Lower leg skin (tissue), 4 donors: ENCODE results near the gene CFAP52. TPM values are rescaled to one million over a fixed set of nuclear protein-coding genes. Genes with fewer than 3 reads are reported as not detected.
"Not testable (repeated sequence)": the region's sequence is repeated elsewhere in the genome, so short reads cannot be mapped to it uniquely, and the experiment has no call there.

ENCODE experiments used
- DNase-seq, 2 donors: peaks; one replicate each; pipeline ENCODE4 v3.0.0-alpha.2; 2019; ENCODE audit warnings: low spot score in 2 of 2
- H3K4me3 ChIP-seq: fragments of 200-600 bp; sonication (generic); 2 replicates; pipeline ENCODE4 v1.5.1; 2017; ENCODE audit warnings: mild to moderate bottlenecking, low read depth; ENCODE audit not compliant: poor library complexity, severe bottlenecking
- CTCF ChIP-seq, 3 donors: fragments of 450-650 bp; IDR thresholded peaks; one replicate each; pipeline ENCODE4 v1.5.1; 2016; ENCODE audit warnings: antibody characterized with exemption in 3 of 3, mild to moderate bottlenecking in 3 of 3, moderate library complexity in 2 of 3
- POLR2A ChIP-seq, 2 donors: fragments of 450-650 bp; IDR thresholded peaks; one replicate each; pipeline ENCODE4 v1.6.1; 2016 to 2017; ENCODE audit warnings: antibody characterized with exemption in 2 of 2, mild to moderate bottlenecking in 1 of 2, moderate library complexity in 1 of 2
- WGBS, 2 donors: methylation state at CpG; one replicate each; pipeline ENCODE4 v1.1.5; 2018; 5-methylcytosine and 5-hydroxymethylcytosine counted together
- intact Hi-C: fragments of 100-400 bp; cut with DNase I; formaldehyde crosslinking; loops from one replicate; pipeline ENCODE4 v1.15.0; 2023; ENCODE audit warnings: low total_unique reads
- total RNA-seq, 4 donors: library from RNA; depleted of rRNA; stranded (reverse); fragments of >200 nt; gene quantifications; one replicate each; pipeline ENCODE4 v1.1.0, GENCODE V29; 2016

CFAP52 gene
- total RNA-seq, 4 donors from 2014 or later, result 0.29 TPM; not detected in 3

- 51 to 60% methylated on average over 4 of the region's 4 CpGs for WGBS, 2 donors
- intact Hi-C loops, result no loop called here
- TF ChIP-seq POLR2A (IDR thresholded peaks at IDR 0.05) (no peak), CTCF (IDR thresholded peaks at IDR 0.05) (no peak)
- DNase-seq, result no peak
- no peak overlapping the region for H3K4me3 ChIP-seq
Measured at GRCh38 chr17:9658593-9659211, 82.3 kb downstream of the CFAP52 start.

GRCh38 chr17:9661027-9661426, 84.6 kb downstream of the CFAP52 start:
- DNase-seq, result no peak
- WGBS, 2 donors, result 94 to 96% methylated on average over 2 of the region's 2 CpGs
- no peak for TF ChIP-seq CTCF (IDR thresholded peaks at IDR 0.05)
- TF ChIP-seq POLR2A (IDR thresholded peaks at IDR 0.05), result no peak
- H3K4me3 ChIP-seq, result no peak overlapping the region
- intact Hi-C loops, result no loop called here

- DNase-seq, H3K4me3 ChIP-seq, intact Hi-C loops: not testable (repeated sequence)
- WGBS, 2 donors, result 94 to 98% methylated on average over 11 of the region's 11 CpGs
Measured at GRCh38 chr17:9663511-9663910, 87.1 kb downstream of the CFAP52 start.

- no peak for DNase-seq
- intact Hi-C loops, result no loop called here
- H3K4me3 ChIP-seq, result no peak overlapping the region
- 76 to 79% methylated on average over 5 of the region's 5 CpGs for WGBS, 2 donors
- TF ChIP-seq CTCF (IDR thresholded peaks at IDR 0.05), result no peak
- TF ChIP-seq POLR2A (IDR thresholded peaks at IDR 0.05), result no peak
Measured at GRCh38 chr17:9666461-9667050, 90.1 kb downstream of the CFAP52 start.

- intact Hi-C loops, result no loop called here
Measured at GRCh38 chr17:9668517-9668916, 92.1 kb downstream of the CFAP52 start.

More at GRCh38 chr17:9668517-9668916, 92.1 kb downstream of the CFAP52 start:
- H3K4me3 ChIP-seq, result no peak overlapping the region
- TF ChIP-seq POLR2A (IDR thresholded peaks at IDR 0.05), result no peak
- TF ChIP-seq CTCF (IDR thresholded peaks at IDR 0.05), result no peak
- 71 to 78% methylated on average over 6 of the region's 6 CpGs for WGBS, 2 donors
- no peak for DNase-seq
